GM21360 (cell line): Measurements from ENCODE around the gene HLCS.
"Not testable (repeated sequence)": the region's sequence is repeated elsewhere in the genome, so short reads cannot be mapped to it uniquely, and the experiment has no call there.

ENCODE experiments used
- ATAC-seq: cut with Tn5 transposase; IDR thresholded peaks from one replicate; pipeline ENCODE4 v1.9.1; 2021; ENCODE audit warnings: mild to moderate bottlenecking, moderate library complexity; ENCODE audit not compliant: unreplicated experiment

HLCS gene

GRCh38 chr21:36816026-36816425 is 150.4 kb downstream of the HLCS start:
- not testable (repeated sequence) for ATAC-seq

GRCh38 chr21:36815284-36815683 is 151.2 kb downstream of the HLCS start:
- no peak for ATAC-seq

GRCh38 chr21:36813052-36813451 is 153.4 kb downstream of the HLCS start:
- ATAC-seq: no peak

DNA sequence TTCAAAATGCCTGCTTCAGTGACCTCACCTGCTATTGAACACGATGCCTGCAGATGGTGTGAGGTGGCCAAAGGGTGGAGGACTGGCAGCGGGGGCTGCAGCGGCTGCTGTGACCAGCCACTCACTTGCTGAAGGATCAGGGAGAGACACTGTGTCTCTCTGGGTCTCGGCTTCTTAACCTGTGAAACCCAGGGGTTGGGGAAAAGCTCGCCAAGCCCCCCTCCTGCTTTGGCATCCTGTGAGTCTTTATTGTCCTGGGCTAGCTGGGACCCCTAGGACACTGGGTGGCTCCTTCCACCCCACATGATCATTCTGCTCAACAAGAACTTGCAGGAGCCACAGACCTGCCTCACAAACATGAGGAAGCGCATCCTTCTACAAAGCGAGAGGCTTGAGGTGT is 154.7 kb downstream of the HLCS start:
- no peak for ATAC-seq

GRCh38 chr21:36810443-36810842 is 156.0 kb downstream of the HLCS start:
- ATAC-seq: no peak

- ATAC-seq: no peak
Observed at GRCh38 chr21:36807422-36807928, 159.0 kb downstream of the HLCS start.

GRCh38 chr21:36806103-36806502 is 160.4 kb downstream of the HLCS start:
- ATAC-seq: no peak

DNA sequence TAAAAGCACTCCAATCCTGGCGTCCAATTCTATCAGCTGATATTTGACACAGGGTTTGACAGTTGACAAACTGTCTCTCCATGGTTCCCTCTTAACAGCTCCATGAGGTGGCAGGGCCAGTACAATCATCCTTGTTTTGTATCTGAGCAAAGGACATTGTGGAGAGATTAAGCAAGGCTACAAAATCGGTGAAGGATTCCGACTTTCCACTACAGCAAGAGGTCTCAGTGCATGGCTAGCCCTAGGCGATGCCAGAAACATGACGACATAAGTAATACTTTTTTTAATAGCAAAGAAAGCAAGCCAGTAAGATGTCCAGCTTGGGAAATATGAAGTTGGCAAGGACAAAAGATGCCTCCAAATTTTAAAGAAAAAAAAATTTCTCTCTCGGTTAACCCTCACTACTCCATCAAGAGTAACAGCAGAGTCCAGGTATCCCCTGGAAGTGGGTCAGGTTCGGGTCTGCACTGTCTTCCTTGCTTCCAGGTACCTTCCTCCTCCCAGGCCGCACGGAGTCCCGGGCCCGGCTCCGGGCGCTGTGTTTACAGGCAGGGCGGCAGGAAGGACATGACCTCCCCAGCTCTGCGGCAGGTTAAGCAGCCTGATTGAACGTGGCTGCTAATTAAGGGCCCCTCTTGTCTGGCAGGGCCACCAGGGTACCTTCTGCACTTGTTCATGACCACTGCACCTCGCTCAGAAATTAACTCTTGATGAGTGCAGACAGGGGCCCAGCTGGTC is 161.4 kb downstream of the HLCS start:
- ATAC-seq: no peak

DNA sequence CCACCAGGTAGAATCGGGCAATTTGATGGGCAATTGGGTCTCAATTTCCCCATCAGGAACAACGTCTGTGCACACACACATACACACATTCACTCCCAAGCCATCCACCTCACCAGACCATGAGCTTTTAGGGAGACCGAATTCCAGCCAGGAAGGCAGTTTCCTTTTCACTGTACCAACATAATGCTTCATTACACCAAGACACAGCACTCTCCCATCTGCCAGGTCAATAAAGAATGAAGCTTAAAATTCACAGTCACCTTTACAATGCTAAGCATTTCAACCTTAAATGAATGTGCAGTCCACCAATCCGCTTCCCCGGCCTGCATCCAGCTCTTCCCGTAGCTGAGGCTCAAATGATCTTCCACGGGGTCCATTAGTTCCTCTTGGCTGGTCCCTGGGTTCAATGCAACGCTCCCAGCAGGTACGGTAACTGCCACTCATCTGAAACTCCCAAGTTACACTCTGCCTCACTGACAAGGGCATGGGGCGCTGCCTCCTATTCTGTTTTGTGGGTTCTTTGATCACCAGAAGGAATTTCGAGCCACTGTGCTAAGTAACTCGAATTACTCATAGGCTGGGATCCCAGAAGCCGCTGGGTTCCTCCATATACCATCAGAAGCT is 162.5 kb downstream of the HLCS start:
- no peak for ATAC-seq

- no peak for ATAC-seq
Observed at GRCh38 chr21:36803051-36803645, 163.3 kb downstream of the HLCS start.

GRCh38 chr21:36800734-36801133 is 165.7 kb downstream of the HLCS start:
- ATAC-seq: no peak

- ATAC-seq: no peak
Observed at GRCh38 chr21:36799869-36800268, 166.6 kb downstream of the HLCS start.

DNA sequence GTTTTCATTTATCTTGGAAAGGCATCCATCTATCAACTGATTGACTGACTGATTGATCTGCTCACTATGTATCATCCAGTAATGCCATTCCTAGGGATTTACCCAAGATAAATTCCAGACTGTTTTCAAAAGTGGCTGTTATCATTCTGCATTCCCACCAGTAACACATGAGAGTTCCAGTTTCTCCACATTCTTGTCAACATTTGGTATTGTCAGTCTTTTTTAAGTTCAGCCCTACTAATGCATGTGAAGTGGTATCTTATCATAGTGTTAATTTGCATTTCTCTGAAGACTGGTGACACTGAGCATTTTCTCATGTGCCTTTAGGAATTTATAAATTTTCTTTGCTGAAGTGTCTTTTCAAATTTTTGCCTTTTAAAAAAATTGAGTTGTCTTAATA is 168.0 kb downstream of the HLCS start:
- ATAC-seq: no peak

GRCh38 chr21:36796070-36796469 is 170.4 kb downstream of the HLCS start:
- ATAC-seq: no peak

DNA sequence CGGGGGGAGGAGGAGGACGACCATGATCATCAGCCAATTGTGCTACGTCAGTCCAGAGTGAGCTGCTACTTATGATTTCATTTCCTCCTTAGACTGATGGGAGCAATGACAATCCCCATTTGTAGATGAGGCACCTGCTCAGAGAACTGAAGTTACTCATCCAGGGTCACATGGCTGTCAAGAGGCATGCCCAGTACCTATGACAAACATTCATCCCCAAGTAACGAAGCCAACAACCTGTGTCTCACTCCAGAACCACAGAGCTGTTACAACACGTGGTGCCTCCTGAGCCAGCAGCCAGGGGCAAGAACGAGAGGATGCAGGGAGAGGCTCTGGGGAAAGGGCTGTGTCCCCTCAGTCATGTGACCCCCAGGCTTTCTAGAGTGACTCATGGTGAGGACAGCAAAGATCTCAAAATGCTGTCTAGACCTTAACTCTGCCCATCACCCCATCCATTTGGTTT is 173.9 kb downstream of the HLCS start:
- no peak for ATAC-seq

DNA sequence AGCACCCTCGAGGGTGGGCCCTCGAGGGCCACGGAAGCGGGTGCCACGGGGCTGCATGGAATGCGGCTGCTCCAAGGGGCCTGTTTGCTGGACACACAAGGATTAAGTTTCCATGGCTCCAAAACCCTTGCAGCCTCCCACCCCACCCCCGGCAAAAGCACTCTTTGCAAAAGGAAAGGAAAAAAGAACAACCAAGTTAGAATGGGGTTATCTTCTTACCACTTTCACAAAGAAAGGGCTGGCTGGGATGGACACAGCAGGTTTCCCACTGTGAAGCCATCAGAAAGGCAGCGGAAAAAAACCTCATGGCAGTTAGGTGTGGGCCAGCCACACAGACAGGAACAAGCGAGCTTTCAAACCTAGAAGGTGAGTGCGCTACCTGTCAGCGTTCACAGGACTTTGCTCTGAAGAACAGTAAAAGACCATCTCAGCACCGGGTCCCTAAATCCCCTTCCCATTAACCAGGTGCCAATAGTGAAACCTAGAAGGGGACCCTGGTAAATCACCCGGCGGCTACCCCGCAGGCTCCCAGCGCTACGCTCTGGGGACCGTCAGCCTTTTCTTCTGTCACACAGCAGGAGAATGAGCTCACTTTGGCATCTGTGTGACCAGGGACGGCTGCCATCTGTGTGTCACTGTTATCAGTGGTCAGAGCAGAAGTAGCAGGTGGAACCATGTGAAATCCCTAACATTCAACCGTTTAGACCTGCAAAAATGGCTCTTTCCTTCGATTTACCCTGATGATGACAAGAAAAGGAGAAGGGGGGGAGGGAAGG is 174.6 kb downstream of the HLCS start:
- no peak for ATAC-seq

GRCh38 chr21:36791180-36791579 is 175.3 kb downstream of the HLCS start:
- ATAC-seq: no peak

DNA sequence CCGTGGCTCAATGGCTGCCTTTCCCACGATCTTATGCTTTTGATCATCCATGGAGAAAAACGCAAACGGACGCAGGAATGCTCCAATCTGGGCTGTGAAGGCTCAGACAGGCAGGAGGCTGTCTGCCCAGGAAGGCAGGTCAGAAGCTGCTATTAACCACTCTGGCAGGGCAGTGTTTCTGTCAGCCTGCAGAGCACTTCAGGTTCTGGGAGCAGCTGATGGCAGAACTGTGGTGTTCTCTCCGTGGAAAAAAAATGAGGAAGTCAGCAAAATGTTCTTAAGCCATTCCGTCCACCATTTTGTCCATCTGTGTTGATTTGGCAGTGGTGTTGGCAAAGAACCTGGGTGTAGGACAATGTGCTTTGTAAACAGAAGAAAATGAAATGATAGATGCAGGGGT is 175.9 kb downstream of the HLCS start:
- no peak for ATAC-seq

DNA sequence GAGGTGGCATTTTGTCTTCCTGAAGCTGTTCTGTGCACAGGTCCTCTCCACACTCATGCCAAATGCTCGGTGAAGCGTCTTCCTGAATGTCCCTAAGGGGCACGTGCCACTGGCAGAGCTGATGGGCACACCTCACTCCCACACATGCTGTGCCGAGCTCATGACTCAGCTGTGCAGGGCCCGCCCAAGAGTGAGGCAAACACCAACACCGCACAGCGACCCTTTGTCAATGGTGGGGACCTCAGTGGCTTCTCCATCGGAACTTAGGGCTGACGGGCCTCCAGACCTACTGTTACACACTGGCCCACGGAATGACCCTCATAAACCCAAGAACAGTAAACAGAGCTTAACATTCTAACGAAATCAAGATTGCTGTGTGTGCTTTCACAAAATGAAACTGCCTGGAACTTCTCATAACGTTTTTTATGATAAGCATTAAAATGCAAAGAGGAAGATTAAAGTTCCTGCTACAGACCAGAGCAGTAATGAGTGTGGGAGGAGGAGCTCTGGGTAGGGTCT is 178.3 kb downstream of the HLCS start:
- no peak for ATAC-seq

- ATAC-seq: no peak
Observed at GRCh38 chr21:36786186-36786585, 180.3 kb downstream of the HLCS start.

GRCh38 chr21:36785615-36786014 is 180.9 kb downstream of the HLCS start:
- ATAC-seq: no peak
